Uterus (tissue), 2 donors: ENCODE measurements around the gene GBA2.

Experiments used
- POLR2A ChIP-seq, 2 donors: fragments of 450-650 bp; IDR thresholded peaks; one replicate each; pipeline ENCODE4 v1.6.1; 2016; ENCODE audit warnings: antibody characterized with exemption in 2 of 2, mild to moderate bottlenecking in 1 of 2, moderate library complexity in 1 of 2
- TF ChIP-seq, protein P1 (sequence below), 4 experiments: fragments of 200-600 bp in 2 of 4; fragments of 450-650 bp in 2 of 4; sonication (generic) in 2 of 4; IDR thresholded peaks; one replicate each; pipeline ENCODE4 v1.5.1; 2016 to 2019; ENCODE audit warnings: antibody characterized with exemption in 4 of 4, mild to moderate bottlenecking in 2 of 4, moderate library complexity in 1 of 4

DNA sequence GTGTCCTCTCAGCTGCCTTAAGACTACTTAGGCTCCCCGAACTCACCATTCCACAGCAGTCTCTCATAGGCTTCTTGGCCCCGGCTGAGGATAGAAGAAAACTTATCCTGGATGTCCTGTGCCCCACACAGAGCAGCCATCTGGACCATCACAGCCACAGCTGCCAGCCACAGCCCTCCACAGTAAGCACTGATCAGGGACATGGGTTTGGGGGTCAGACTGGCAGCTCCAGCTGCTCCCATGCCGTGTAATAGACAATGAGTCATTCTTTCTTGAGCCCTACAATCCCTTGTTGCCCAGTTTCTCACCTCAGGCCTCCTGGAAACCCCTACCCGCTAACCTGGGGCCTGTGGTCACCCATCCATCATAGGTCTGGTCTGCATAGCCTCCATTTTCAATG is 10.8 kb downstream of the GBA2 start:
- TF ChIP-seq POLR2A (IDR thresholded peaks at IDR 0.05), result no peak
- TF ChIP-seq, protein P1, sequence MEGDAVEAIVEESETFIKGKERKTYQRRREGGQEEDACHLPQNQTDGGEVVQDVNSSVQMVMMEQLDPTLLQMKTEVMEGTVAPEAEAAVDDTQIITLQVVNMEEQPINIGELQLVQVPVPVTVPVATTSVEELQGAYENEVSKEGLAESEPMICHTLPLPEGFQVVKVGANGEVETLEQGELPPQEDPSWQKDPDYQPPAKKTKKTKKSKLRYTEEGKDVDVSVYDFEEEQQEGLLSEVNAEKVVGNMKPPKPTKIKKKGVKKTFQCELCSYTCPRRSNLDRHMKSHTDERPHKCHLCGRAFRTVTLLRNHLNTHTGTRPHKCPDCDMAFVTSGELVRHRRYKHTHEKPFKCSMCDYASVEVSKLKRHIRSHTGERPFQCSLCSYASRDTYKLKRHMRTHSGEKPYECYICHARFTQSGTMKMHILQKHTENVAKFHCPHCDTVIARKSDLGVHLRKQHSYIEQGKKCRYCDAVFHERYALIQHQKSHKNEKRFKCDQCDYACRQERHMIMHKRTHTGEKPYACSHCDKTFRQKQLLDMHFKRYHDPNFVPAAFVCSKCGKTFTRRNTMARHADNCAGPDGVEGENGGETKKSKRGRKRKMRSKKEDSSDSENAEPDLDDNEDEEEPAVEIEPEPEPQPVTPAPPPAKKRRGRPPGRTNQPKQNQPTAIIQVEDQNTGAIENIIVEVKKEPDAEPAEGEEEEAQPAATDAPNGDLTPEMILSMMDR (IDR thresholded peaks at IDR 0.05), result no peak
